Activated CD8-positive, alpha-beta memory T cell treated with anti-CD3 and anti-CD28 coated beads, Interleukin-2, amount 50 U/mL, for 24 hours (primary cell): Measurements from ENCODE around the gene MYH13.
"Not testable (repeated sequence)": the region's sequence is repeated elsewhere in the genome, so short reads cannot be mapped to it uniquely, and the experiment has no call there.

Experiments
- DNase-seq: peaks from one replicate; pipeline ENCODE4 v3.0.0-alpha.2; 2020; ENCODE audit errors: extremely low read depth

The MYH13 gene

GRCh38 chr17:10304758-10305300, 68.0 kb downstream of the MYH13 start:
- DNase-seq, result no peak

GRCh38 chr17:10297691-10298090, 75.1 kb downstream of the MYH13 start:
- no peak for DNase-seq

DNA sequence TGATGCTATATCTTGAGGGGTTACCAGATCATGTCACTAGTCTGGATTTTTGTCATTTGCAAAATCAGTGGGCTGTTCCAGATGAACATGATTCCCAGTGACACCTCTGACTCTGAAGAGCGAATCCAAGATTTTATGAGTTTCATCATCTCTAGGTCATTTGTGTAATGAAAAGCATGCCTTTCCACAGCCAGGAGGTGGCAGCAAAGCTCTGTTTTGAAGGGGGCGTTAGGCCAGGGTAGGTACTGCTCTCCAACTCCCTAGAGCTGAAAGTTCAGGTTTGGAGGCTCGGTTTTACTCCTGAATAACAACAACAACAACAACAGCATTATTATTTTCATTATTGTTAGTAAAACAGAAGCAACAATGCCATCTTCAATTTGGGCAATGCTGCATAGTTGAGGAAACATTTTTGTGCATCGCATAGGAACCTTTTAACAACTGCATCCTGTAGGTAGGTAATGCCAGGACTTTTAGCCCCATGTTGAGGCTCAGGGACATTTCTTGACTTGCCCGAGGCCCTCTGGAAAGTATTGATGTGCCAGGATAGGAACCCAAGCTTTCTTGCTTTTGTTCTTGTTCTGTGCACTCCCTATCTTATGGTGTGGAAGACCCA, 77.0 kb downstream of the MYH13 start:
- DNase-seq, result peak; percentile 4

DNA sequence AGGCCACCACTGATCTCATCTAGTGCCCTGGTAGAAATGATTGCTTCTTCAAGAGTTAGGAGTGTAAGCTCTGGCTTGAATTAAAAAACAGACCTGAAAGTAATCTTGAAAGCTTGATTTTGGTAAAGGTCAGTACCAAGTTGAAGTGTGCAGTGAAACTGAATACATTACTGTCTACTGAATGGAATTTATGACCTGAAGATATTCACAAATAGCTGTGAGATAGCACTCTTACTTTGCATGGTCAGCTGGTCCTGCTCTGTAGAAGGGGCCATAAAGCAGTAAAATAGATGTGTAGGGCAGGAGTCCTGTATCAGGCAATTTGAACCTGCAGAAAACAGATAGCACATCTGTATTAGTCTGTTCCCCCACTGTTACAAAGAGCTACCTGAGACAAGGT, 78.6 kb downstream of the MYH13 start:
- no peak for DNase-seq

GRCh38 chr17:10292057-10292937, 80.5 kb downstream of the MYH13 start:
- DNase-seq, result no peak

DNA sequence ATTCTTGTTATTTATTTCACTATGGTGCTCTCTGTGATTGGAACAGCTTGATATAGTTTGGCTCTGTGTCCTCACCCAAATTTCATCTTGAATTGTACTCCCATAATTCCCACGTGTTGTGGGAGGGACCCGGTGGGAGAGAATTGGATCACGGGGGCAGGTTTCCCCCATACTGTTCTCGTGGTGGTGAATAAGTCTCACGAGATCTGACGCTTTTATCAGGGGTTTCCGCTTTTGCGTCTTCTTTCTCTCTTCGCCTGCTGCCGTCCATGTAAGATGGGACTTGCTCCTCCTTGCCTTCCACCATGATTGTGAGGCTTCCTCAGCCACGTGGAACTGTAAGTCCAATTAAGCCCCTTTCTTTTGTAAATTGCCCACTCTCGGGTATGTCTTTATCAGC, 81.2 kb downstream of the MYH13 start:
- DNase-seq, result not testable (repeated sequence)

- no peak for DNase-seq
These were observed 82.8 kb downstream of the MYH13 start for GRCh38 chr17:10290041-10290440.

- DNase-seq, result no peak
These were observed 86.5 kb downstream of the MYH13 start for GRCh38 chr17:10286324-10286723.

- no peak for DNase-seq
These were observed 86.9 kb downstream of the MYH13 start for GRCh38 chr17:10285896-10286295.

- no peak for DNase-seq
These were observed 92.7 kb downstream of the MYH13 start for GRCh38 chr17:10280068-10280467.

GRCh38 chr17:10278218-10278617, 94.6 kb downstream of the MYH13 start:
- no peak for DNase-seq

DNA sequence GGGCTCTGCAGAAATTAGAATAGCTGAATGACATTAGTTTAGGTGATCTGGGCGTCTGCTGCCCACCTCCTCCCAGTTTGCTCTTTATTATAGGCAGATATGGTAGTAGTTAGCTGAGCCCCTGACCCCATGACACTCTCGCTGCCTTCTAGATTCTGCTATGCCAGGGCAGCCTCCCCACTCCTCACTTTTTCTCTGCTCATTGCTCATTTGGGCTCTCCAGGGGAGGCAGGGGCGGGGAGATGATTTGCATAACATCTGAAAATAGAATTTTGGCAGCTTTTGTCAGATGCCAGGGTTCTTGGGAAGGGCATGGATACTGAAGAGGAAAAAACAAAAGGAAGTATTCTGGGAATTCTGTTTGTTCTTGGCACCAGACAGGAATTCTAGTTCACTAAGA, 96.4 kb downstream of the MYH13 start:
- no peak for DNase-seq

GRCh38 chr17:10275418-10275817, 97.4 kb downstream of the MYH13 start:
- no peak for DNase-seq

- DNase-seq, result no peak
These were observed 101.7 kb downstream of the MYH13 start for GRCh38 chr17:10271106-10271562.

- DNase-seq, result no peak
These were observed 102.5 kb downstream of the MYH13 start for GRCh38 chr17:10270258-10270657.

DNA sequence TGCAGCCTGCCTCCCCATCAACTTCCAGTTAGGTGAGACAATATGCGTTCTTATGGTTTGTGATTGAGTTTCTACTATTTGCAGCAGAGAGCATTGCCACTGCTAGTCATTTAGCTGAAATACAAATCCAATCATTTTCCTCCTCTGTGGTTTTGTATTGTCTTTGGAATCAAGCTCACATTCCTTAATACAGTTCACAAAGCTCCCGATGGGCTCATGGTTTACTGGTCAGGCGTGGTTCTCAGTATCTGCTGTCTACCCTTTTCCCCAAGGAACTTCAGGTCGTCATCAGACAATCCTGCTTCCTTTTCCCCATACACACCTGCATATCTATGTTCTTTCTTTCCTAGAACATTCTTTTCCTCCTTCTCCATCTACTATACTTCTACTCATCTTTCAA, 104.8 kb downstream of the MYH13 start:
- no peak for DNase-seq

GRCh38 chr17:10266296-10266876, 106.4 kb downstream of the MYH13 start:
- no peak for DNase-seq

DNA sequence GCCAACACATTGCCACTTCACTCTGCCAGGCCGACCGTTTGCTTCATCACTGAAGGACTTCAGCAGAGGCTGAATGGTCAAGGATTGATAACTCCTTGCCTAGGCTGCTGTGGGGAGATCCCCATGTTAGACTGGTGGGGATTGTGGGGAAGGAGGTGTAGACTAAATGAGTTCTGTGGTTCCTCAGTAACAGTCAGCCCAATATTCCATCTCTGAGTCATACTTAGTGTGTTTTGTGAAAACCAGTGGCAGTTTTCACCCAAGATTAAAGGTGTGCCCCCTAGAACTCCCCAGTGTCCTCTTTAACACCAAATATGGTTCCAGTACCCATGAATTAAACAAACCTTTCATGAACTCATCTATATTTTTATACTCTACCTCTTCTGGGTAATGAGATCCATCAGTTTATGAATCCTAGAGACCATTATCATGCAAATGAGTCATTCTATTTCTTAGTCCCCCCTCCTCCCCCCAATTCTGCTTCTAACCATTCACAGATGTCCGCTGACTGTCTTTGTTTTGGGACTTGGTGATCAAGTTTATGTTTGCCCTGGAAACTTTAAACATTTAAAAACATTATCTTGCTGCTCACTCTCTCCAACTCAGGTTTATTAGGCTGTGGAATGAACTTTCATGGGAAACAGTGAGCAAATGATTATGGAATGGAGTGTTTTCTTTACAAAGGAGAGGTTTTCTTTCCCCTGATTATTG, 107.6 kb downstream of the MYH13 start:
- no peak for DNase-seq

DNA sequence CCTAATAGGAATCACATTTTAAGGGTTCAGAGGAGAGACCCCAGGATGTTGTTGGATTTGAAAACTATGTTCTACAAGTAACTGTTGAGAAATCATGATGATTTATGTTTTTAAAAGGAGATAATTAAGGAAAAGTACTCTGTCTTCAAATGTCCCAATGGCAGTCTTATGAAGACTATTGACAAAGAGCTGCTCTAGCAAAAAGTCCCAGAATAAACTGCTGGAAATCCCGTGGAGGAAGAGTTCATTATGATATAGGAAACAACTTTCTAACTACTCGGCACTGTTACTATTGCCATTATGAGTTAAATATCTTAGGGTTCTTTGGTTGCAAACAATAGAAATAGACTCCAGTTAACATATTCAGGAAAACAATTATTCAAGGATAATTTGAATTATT, 108.8 kb downstream of the MYH13 start:
- no peak for DNase-seq

GRCh38 chr17:10262451-10262850, 110.4 kb downstream of the MYH13 start:
- no peak for DNase-seq

GRCh38 chr17:10261098-10261497, 111.7 kb downstream of the MYH13 start:
- DNase-seq, result no peak
